ENCODE results near the gene FLYWCH2.
"Not testable (repeated sequence)": the region's sequence is repeated elsewhere in the genome, so short reads cannot be mapped to it uniquely, and the experiment has no call there.

Gene FLYWCH2

DNA sequence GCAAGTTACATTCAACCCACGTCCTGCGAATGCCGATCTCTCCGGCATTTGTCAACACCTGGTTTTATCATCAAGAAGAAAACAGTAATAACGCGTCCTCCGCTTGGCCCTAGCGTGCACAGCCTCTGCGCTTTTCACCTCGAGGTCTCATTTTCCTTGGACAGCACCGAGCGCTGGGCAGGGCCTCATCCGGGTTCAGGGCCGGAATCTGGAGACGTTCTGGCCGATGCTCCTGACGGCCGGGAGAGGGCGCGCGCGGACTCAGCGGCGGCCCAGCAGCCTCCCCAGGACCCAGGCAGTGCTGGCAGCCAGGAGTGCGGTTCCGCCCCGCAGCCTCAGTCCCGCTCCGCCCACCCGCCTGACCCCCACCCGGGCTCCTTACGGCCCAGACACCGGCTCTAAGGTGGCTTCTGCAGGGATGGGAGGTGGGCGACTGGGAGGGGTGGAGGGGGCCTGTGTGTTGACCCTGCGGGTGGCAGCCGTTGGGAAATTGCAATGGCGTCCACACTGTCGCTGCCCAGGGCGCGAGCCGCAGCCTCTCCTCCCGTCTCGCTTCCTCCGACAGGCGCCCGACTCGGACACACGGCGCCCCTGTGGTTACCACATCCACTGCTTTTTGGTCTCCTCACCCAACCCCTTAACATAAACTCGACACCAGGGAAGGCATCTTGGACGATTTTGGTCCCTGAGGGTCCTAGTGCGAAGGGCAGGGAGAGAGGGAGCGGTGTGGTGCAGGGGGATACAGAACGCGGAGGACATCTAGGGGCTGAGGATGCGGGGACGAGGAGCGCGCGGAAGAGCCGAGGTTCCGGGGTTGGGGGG is 21.3 kb downstream of the FLYWCH2 start:
- Histone ChIP-seq H3K36me3 (ENCODE audit: control insufficient read depth, insufficient read depth, low read length) (no peaks in the 10 kb centered on the region), H3K4me1 (ENCODE audit: control insufficient read depth, insufficient read depth, low read length) (no peaks in the 10 kb centered on the region), H3K27ac (ENCODE audit: insufficient read depth, low read depth, low read length, poor library complexity, severe bottlenecking) (peak overlapping the region; percentile 69), H3K9me3 (ENCODE audit: control insufficient read depth, low read length) (no peaks in the 10 kb centered on the region), H3K4me3 (ENCODE audit: insufficient read depth, low read depth, low read length) (peak overlapping the region; percentile 81), H3K27me3 (ENCODE audit: control insufficient read depth, insufficient read depth, low read length, poor library complexity, severe bottlenecking) (no peaks in the 10 kb centered on the region)
- 5% methylated on average over 62 of the region's 62 CpGs for WGBS, 2 experiments

DNA sequence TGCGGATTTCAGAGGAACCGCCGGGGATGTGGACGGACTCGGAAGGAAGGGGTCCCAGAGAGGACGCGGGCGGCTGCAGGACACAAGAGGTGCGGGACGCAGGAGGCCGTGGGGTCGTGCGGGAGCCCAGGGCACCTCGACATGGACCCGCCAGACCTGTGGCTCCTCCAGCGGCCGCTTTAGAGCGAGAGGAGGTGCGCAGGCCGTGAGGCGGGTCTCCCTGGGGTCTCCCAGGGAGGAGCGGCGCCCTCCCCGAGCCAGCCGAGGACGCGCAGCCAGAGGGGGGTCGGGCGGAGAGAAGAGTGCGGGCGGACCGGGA is 21.9 kb downstream of the FLYWCH2 start:
- peak overlapping the region; percentile 69 for H3K27ac ChIP-seq (ENCODE audit: insufficient read depth, low read depth, low read length, poor library complexity, severe bottlenecking)
- 0 to 1% methylated on average over 32 of the region's 32 CpGs for WGBS, 2 experiments

DNA sequence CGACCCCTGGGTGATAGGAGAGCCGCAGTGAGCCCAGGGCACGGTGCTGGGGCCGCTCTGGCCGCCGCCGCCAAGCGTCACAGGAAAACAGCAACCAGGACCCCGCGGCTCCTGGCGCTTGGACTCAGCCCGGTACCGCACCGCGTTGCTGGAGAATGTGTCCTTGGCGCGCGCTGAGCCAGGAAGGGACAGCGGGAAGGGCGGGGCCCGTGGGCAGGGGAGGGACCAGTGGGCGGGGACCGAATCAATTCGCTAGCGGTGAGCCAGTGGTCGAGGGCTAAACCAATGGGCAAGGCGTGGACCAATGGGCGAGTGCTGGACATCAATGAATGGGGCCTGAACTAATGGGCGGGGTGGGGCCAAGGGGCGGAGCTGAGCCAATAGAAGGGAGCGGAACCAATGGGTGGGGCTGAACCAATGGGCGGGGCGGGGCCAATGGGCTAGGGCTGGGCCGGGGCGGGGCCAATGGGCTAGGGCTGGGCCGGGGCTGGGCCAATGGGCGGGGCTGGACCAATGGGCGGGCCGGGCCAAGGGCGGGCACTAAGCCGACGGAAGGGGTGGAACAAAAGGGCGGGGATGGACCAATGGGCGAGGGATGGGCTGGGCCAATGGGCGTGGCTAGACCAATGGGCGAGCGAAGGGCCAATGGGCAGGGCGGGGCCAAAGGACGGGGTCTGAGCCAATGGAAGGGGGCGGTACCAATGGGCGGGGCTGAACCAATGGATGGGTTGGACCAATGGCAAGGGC is 22.4 kb downstream of the FLYWCH2 start:
- Histone ChIP-seq H3K36me3 (ENCODE audit: control insufficient read depth, insufficient read depth, low read length) (no peaks in the 10 kb centered on the region), H3K27me3 (ENCODE audit: control insufficient read depth, insufficient read depth, low read length, poor library complexity, severe bottlenecking) (no peaks in the 10 kb centered on the region), H3K4me1 (ENCODE audit: control insufficient read depth, insufficient read depth, low read length) (no peaks in the 10 kb centered on the region), H3K27ac (ENCODE audit: insufficient read depth, low read depth, low read length, poor library complexity, severe bottlenecking) (peak overlapping the region; percentile 33), H3K4me3 (ENCODE audit: insufficient read depth, low read depth, low read length) (peak overlapping the region; percentile 81), H3K9me3 (ENCODE audit: control insufficient read depth, low read length) (no peaks in the 10 kb centered on the region)
- WGBS, 2 experiments, result 1% methylated on average over 50 to 51 of the region's 51 CpGs

More for the DNA sequence above, 21.9 kb downstream of the FLYWCH2 start:
- H3K36me3 ChIP-seq (ENCODE audit: control insufficient read depth, insufficient read depth, low read length), result no peaks in the 10 kb centered on the region
- no peaks in the 10 kb centered on the region for H3K27me3 ChIP-seq (ENCODE audit: control insufficient read depth, insufficient read depth, low read length, poor library complexity, severe bottlenecking)
- peak overlapping the region; percentile 81 for H3K4me3 ChIP-seq (ENCODE audit: insufficient read depth, low read depth, low read length)
- H3K9me3 ChIP-seq (ENCODE audit: control insufficient read depth, low read length), result no peaks in the 10 kb centered on the region
- no peaks in the 10 kb centered on the region for H3K4me1 ChIP-seq (ENCODE audit: control insufficient read depth, insufficient read depth, low read length)

DNA sequence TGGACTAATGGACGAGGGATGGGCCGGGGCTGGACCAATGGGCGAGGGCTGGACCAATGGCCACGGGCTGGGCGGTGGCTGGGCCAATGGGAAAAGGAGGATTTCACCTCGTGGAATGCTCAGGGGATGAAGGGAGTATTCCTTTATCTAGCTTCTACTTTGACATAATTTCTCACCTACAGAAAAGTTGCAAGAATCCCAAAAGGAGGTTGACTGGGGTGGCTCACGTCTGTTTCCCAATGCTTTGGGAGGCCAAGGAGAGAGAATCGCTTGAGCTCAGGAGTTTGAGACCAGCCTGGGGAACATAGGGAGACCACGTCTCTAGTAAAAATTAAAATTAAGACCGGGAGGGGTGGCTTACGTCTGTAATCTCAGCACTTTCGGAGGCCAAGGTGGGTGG is 23.0 kb downstream of the FLYWCH2 start:
- Histone ChIP-seq H3K27me3 (ENCODE audit: control insufficient read depth, insufficient read depth, low read length, poor library complexity, severe bottlenecking) (no peaks in the 10 kb centered on the region), H3K4me1 (ENCODE audit: control insufficient read depth, insufficient read depth, low read length) (no peaks in the 10 kb centered on the region), H3K27ac (ENCODE audit: insufficient read depth, low read depth, low read length, poor library complexity, severe bottlenecking) (no peak overlapping the region), H3K4me3 (ENCODE audit: insufficient read depth, low read depth, low read length) (no peak overlapping the region), H3K9me3 (ENCODE audit: control insufficient read depth, low read length) (no peaks in the 10 kb centered on the region), H3K36me3 (ENCODE audit: control insufficient read depth, insufficient read depth, low read length) (no peaks in the 10 kb centered on the region)
- WGBS, 2 experiments, result 43 to 46% methylated on average over 11 to 12 of the region's 12 CpGs

DNA sequence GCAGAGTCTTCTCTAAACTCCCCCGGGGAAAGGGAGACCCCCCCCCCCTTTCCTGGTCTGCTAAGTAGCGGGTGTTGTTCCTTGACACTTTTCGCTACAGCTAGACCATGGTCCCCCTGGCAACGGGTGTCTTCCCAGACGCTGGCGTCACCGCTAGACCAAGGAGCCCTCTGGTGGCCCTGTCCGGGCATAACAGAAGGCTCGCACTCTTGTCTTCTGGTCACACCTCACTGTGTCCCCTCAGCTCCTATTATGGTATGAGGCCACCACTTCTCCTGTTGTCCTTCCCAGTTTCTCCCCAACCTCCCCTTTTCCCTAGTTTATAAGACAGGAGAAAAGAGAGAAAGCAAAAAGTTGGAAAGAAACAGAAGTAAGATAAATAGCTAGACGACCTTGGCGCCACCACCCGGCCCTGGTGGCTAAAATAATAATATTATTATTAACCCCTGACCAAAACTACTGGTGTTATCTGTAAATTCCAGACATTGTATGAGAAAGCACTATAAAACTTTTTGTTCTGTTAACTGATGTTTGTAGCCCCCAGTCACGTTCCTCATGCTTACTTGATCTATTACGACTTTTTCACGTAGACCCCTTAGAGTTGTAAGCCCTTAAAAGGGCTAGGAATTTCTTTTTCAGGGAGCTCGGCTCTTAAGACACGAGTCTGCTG is 24.2 kb downstream of the FLYWCH2 start:
- H3K36me3 ChIP-seq (ENCODE audit: control insufficient read depth, insufficient read depth, low read length); H3K27ac ChIP-seq (ENCODE audit: insufficient read depth, low read depth, low read length, poor library complexity, severe bottlenecking); H3K27me3 ChIP-seq (ENCODE audit: control insufficient read depth, insufficient read depth, low read length, poor library complexity, severe bottlenecking); H3K4me3 ChIP-seq (ENCODE audit: insufficient read depth, low read depth, low read length); H3K9me3 ChIP-seq (ENCODE audit: control insufficient read depth, low read length); H3K4me1 ChIP-seq (ENCODE audit: control insufficient read depth, insufficient read depth, low read length): not testable (repeated sequence)
- WGBS, 2 experiments, result 26 to 28% methylated on average over 14 of the region's 17 CpGs

DNA sequence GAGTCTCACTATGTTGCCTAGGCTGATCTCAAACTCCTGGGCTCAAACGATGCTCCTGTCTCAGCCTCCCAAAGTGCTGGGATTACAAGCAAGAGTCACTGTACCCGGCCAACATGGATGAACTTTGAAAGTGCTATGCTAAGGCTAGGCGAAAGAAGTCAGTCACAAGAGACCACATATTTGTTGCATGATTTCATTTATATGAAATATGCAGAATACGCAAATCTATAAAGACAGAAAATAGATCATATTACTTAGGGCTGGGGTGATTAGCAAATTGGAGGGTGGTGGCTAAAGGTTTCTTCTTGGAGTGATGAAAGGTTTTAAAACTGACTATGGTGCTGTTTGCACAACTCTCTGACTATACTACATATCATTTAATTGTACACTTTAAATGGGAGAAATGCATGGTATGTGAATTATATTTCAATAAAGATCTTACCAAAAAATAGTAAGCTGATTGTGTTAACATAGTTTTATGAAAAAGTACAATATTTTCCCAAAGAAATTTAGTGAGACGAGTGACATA is 27.5 kb downstream of the FLYWCH2 start:
- H3K36me3 ChIP-seq (ENCODE audit: control insufficient read depth, insufficient read depth, low read length), result no peaks in the 10 kb centered on the region
- H3K9me3 ChIP-seq (ENCODE audit: control insufficient read depth, low read length), result no peaks in the 10 kb centered on the region
- H3K27ac ChIP-seq (ENCODE audit: insufficient read depth, low read depth, low read length, poor library complexity, severe bottlenecking), result no peak overlapping the region
- H3K4me1 ChIP-seq (ENCODE audit: control insufficient read depth, insufficient read depth, low read length), result no peaks in the 10 kb centered on the region
- no peak overlapping the region for H3K4me3 ChIP-seq (ENCODE audit: insufficient read depth, low read depth, low read length)
- 77 to 88% methylated on average over 2 to 5 of the region's 5 CpGs for WGBS, 2 experiments
- peaks cover 15% of the 10 kb centered on the region for H3K27me3 ChIP-seq (ENCODE audit: control insufficient read depth, insufficient read depth, low read length, poor library complexity, severe bottlenecking)

DNA sequence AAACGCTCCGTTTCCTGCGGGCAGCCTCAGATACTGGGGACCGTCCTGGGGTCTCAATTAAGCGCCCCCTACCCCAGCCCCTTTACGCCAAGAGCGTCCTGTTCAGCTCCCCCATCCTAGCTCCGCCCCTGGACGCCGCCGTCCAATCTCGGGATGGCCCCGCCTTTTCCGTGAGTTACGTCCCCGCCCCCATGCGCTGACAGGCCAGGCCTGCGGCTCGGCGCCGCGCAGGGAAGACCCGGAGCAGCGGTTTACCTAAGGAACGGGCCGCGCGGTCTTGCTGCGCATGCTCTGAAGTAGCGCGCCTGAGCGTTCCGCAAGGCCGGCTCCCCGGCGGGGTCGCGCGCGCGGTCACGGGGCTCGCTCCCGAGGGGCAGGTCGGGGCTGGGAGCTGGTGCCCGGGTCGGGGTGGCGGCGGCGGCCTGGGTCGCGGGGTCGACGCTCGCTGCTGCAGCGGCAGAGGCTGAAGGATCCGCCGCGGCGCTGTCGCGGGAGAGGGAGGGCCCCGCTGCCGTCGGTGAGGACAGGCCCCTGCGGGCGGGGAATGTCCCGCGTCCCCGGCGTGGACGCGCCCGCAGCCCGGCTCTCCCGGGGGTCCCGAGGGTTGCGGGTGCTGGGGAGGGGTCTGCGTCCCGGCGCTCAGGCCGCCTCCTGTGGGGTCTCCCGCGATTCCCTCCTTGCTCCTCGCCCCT is 28.8 kb downstream of the FLYWCH2 start, which contains the start of gene FLYWCH1:
Gene FLYWCH1, plus strand, starts transcription at position 294 of the 692 bp plus-strand sequence. CDS start 17,755 bp downstream, outside the sequence.
- Histone ChIP-seq H3K9me3 (ENCODE audit: control insufficient read depth, low read length) (no peaks in the 10 kb centered on the region), H3K4me1 (ENCODE audit: control insufficient read depth, insufficient read depth, low read length) (no peaks in the 10 kb centered on the region), H3K27me3 (ENCODE audit: control insufficient read depth, insufficient read depth, low read length, poor library complexity, severe bottlenecking) (peaks cover 15% of the 10 kb centered on the region), H3K36me3 (ENCODE audit: control insufficient read depth, insufficient read depth, low read length) (no peaks in the 10 kb centered on the region), H3K27ac (ENCODE audit: insufficient read depth, low read depth, low read length, poor library complexity, severe bottlenecking) (no peak within 1 kb of the TSS), H3K4me3 (ENCODE audit: insufficient read depth, low read depth, low read length) (peak within 1 kb of the TSS; percentile 62)
- WGBS, 2 experiments, result 0 to 1% methylated on average over 85 of the region's 85 CpGs

DNA sequence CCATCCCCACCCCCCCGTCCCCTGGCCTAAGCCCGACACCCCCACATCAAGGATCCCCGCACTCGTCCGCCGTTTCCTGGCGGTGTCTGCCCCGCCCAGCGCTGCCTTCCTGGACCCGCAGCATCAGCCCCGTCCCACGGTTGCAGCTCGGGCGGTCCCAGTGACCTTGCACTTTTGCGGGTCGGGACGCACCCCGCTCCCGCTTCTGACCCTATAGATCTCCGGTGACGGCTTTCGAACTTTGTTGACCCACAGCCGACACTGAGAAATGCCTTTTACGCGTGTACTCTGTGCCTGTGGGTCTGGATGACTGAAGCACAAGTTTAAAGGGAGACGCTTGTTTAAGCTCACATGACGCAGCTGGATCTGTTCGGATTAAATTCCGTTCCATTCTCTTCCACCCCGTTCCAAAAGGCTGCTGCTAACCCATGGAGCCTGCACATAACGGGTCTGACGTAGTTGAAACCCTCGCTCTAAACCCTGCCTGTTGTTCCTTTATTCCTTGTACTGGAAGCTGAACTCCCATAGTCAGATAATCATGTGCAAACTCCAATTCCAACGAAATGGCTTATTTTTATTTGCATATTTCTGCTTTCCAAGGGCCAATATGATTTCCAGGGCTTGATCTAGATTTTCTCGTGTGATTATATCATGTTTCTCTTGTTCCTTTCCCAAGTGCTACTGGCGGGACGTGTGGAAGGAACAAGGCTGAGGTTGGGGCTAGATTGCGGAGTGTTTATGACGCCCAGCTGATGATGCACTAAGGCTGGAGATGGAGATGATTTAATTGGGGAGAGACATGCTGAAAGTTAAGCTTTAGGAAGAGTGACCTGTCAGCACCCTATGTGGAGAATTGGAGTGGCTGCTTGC is 29.6 kb downstream of the FLYWCH2 start:
- Histone ChIP-seq H3K9me3 (ENCODE audit: control insufficient read depth, low read length) (no peaks in the 10 kb centered on the region), H3K36me3 (ENCODE audit: control insufficient read depth, insufficient read depth, low read length) (no peaks in the 10 kb centered on the region), H3K27me3 (ENCODE audit: control insufficient read depth, insufficient read depth, low read length, poor library complexity, severe bottlenecking) (peaks cover 15% of the 10 kb centered on the region), H3K4me3 (ENCODE audit: insufficient read depth, low read depth, low read length) (peak overlapping the region; percentile 62), H3K27ac (ENCODE audit: insufficient read depth, low read depth, low read length, poor library complexity, severe bottlenecking) (no peak overlapping the region), H3K4me1 (ENCODE audit: control insufficient read depth, insufficient read depth, low read length) (no peaks in the 10 kb centered on the region)
- 13 to 14% methylated on average over 39 of the region's 39 CpGs for WGBS, 2 experiments

DNA sequence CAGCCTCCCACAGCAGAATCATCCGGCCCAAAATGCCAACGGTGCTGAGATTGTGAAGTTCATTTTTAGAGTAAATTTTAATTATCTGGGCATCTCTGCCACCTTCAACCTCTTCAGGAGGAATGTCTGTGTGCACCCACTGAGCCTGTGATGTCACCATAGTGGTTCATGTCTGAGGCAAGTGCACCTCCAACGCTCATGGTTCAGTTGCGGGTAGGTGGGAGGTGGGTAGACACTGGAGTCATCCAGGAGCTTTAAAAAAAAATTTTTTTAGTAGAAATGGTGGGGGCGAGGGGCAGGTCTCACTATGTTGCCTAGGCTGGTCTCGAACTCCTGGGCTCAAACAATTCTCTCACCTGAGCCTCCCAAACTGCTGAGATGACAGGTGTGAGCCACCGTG is 30.6 kb downstream of the FLYWCH2 start:
- Histone ChIP-seq H3K27ac (ENCODE audit: insufficient read depth, low read depth, low read length, poor library complexity, severe bottlenecking) (no peak overlapping the region), H3K4me3 (ENCODE audit: insufficient read depth, low read depth, low read length) (no peak overlapping the region)
- WGBS, 2 experiments, result 92 to 94% methylated on average over 7 of the region's 7 CpGs

More for the DNA sequence above, 30.6 kb downstream of the FLYWCH2 start:
- no peaks in the 10 kb centered on the region for H3K4me1 ChIP-seq (ENCODE audit: control insufficient read depth, insufficient read depth, low read length)
- H3K27me3 ChIP-seq (ENCODE audit: control insufficient read depth, insufficient read depth, low read length, poor library complexity, severe bottlenecking), result peaks cover 15% of the 10 kb centered on the region
- no peaks in the 10 kb centered on the region for H3K36me3 ChIP-seq (ENCODE audit: control insufficient read depth, insufficient read depth, low read length)
- no peaks in the 10 kb centered on the region for H3K9me3 ChIP-seq (ENCODE audit: control insufficient read depth, low read length)

Data from ectodermal cell (in vitro differentiated cells).